H9 (cell line): ENCODE measurements around the gene UBA1. TPM values are rescaled to one million over a fixed set of nuclear protein-coding genes. Genes with fewer than 3 reads are reported as not detected.

Experiments
- DNase-seq: peaks from one replicate; pipeline ENCODE4 v3.0.0-alpha.2; 2017
- H2AFZ ChIP-seq: one replicate; pipeline ENCODE4 v1.6.1; 2013; ENCODE audit warnings: mild to moderate bottlenecking, low read length, control low read depth, moderate library complexity
- H2AK5ac ChIP-seq: 2 replicates; pipeline ENCODE4 v1.6.1; 2013; ENCODE audit warnings: low read length, control low read depth, mixed read lengths; ENCODE audit not compliant: insufficient read length
- H2BK120ac ChIP-seq: one replicate; pipeline ENCODE4 v1.6.1; 2013; ENCODE audit warnings: low read depth, mild to moderate bottlenecking, low read length, control low read depth, inconsistent platforms; ENCODE audit not compliant: poor library complexity, severe bottlenecking
- H2BK12ac ChIP-seq: 2 replicates; pipeline ENCODE4 v1.6.1; 2013; ENCODE audit warnings: low read length, control low read depth, mixed read lengths, low read depth; ENCODE audit not compliant: insufficient read length
- H2BK15ac ChIP-seq: 2 replicates; pipeline ENCODE4 v1.6.1; 2013; ENCODE audit warnings: low read depth, low read length, control low read depth
- H2BK20ac ChIP-seq: one replicate; pipeline ENCODE4 v1.6.1; 2013; ENCODE audit warnings: low read depth, mild to moderate bottlenecking, low read length, control low read depth, inconsistent platforms; ENCODE audit not compliant: poor library complexity, severe bottlenecking
- H2BK5ac ChIP-seq: 2 replicates; pipeline ENCODE4 v1.6.1; 2013; ENCODE audit warnings: low read length, control low read depth, mixed read lengths; ENCODE audit not compliant: insufficient read length
- H3K14ac ChIP-seq: 2 replicates; pipeline ENCODE4 v1.6.1; 2013; ENCODE audit warnings: low read length, control low read depth; ENCODE audit not compliant: insufficient read depth
- H3K18ac ChIP-seq: 2 replicates; pipeline ENCODE4 v1.6.1; 2013; ENCODE audit warnings: low read depth, mild to moderate bottlenecking, mixed read lengths, low read length, control low read depth; ENCODE audit not compliant: insufficient read length
- H3K23ac ChIP-seq: 2 replicates; pipeline ENCODE4 v1.6.1; 2013; ENCODE audit warnings: low read length, control low read depth, mixed read lengths, low read depth; ENCODE audit not compliant: insufficient read length
- H3K23me2 ChIP-seq: 2 replicates; pipeline ENCODE4 v1.6.1; 2013; ENCODE audit warnings: low read depth, mild to moderate bottlenecking, mixed read lengths, low read length, control low read depth; ENCODE audit not compliant: insufficient read length, poor library complexity, severe bottlenecking
- H3K27ac ChIP-seq: 2 replicates; pipeline ENCODE4 v1.5.1; 2013; ENCODE audit warnings: low read length, control low read depth, mixed read lengths, low read depth; ENCODE audit not compliant: insufficient read length
- H3K27me3 ChIP-seq: 2 replicates; pipeline ENCODE4 v1.6.1; 2013; ENCODE audit warnings: low read length, control low read depth, inconsistent platforms; ENCODE audit not compliant: insufficient read depth
- H3K4ac ChIP-seq: 2 replicates; pipeline ENCODE4 v1.6.1; 2013; ENCODE audit warnings: low read depth, mild to moderate bottlenecking, control low read depth, inconsistent platforms, low read length, moderate library complexity
- H3K4me1 ChIP-seq: 2 replicates; pipeline ENCODE4 v1.6.1; 2013; ENCODE audit warnings: low read length, control low read depth, inconsistent platforms; ENCODE audit not compliant: insufficient read depth
- H3K4me2 ChIP-seq: 2 replicates; pipeline ENCODE4 v1.6.1; 2013; ENCODE audit warnings: low read length, control low read depth, mixed read lengths; ENCODE audit not compliant: insufficient read length, insufficient read depth
- H3K56ac ChIP-seq: 2 replicates; pipeline ENCODE4 v1.6.1; 2013; ENCODE audit warnings: low read depth, mild to moderate bottlenecking, mixed read lengths, low read length, control low read depth; ENCODE audit not compliant: insufficient read length
- H3K79me1 ChIP-seq: 2 replicates; pipeline ENCODE4 v1.6.1; 2013; ENCODE audit warnings: low read depth, mild to moderate bottlenecking, moderate library complexity, low read length, control low read depth, inconsistent platforms; ENCODE audit not compliant: insufficient read depth, poor library complexity, severe bottlenecking
- H3K79me2 ChIP-seq: 2 replicates; pipeline ENCODE4 v1.6.1; 2013; ENCODE audit warnings: low read length, control low read depth, inconsistent platforms; ENCODE audit not compliant: insufficient read depth
- H3K9ac ChIP-seq: 2 replicates; pipeline ENCODE4 v1.6.1; 2013; ENCODE audit warnings: low read length, control low read depth, mixed read lengths; ENCODE audit not compliant: insufficient read length; ENCODE audit errors: extremely low read depth
- H3K9me3 ChIP-seq: one replicate; pipeline ENCODE4 v1.6.1; 2013; ENCODE audit warnings: low read depth, low read length, inconsistent platforms; ENCODE audit not compliant: control insufficient read depth
- H3T11ph ChIP-seq: one replicate; pipeline ENCODE4 v1.6.1; 2013; ENCODE audit warnings: mild to moderate bottlenecking, low read length, control low read depth, inconsistent platforms
- H4K20me1 ChIP-seq: one replicate; pipeline ENCODE4 v1.6.1; 2013; ENCODE audit not compliant: control insufficient read depth, insufficient read length, insufficient read depth
- H4K5ac ChIP-seq: 2 replicates; pipeline ENCODE4 v1.6.1; 2013; ENCODE audit warnings: low read depth, mild to moderate bottlenecking, mixed read lengths, low read length, control low read depth; ENCODE audit not compliant: insufficient read length
- H4K8ac ChIP-seq: replicated peaks from 2 replicates; pipeline ENCODE4 v1.6.1; 2013; ENCODE audit warnings: low read length, control low read depth, mixed read lengths, low read depth; ENCODE audit not compliant: insufficient read length
- H4K91ac ChIP-seq: 2 replicates; pipeline ENCODE4 v1.6.1; 2013; ENCODE audit warnings: low read depth, mild to moderate bottlenecking, moderate library complexity, mixed read lengths, low read length, control low read depth; ENCODE audit not compliant: insufficient read length
- H3K27ac Mint-ChIP-seq, 3 experiments: 2 replicates in 2 of 3; 3 replicates in 1 of 3; pipeline ENCODE4 v1.8.0; 2020 to 2021; ENCODE audit warnings: mixed read lengths in 3 of 3, mild to moderate bottlenecking in 1 of 3, moderate library complexity in 1 of 3
- H3K27me3 Mint-ChIP-seq: 2 replicates; pipeline ENCODE4 v1.8.0; 2021; ENCODE audit warnings: low read depth, mild to moderate bottlenecking, moderate library complexity, mixed read lengths
- H3K36me3 Mint-ChIP-seq, 3 experiments: 2 replicates in 2 of 3; 3 replicates in 1 of 3; pipeline ENCODE4 v1.8.0; 2020 to 2021; ENCODE audit warnings: low read depth in 3 of 3, mixed read lengths in 3 of 3; ENCODE audit not compliant: insufficient read depth in 1 of 3
- H3K4me1 Mint-ChIP-seq, 2 experiments: 2 replicates each; pipeline ENCODE4 v1.8.0; 2020; ENCODE audit warnings: mixed read lengths in 2 of 2
- H3K4me3 Mint-ChIP-seq, 2 experiments: 2 replicates in 1 of 2; 3 replicates in 1 of 2; pipeline ENCODE4 v1.8.0; 2020 to 2021; ENCODE audit warnings: mild to moderate bottlenecking in 2 of 2, mixed read lengths in 2 of 2, moderate library complexity in 1 of 2
- H3K9me3 Mint-ChIP-seq, 2 experiments: 2 replicates in 1 of 2; 3 replicates in 1 of 2; pipeline ENCODE4 v1.8.0; 2020; ENCODE audit warnings: mild to moderate bottlenecking in 2 of 2, mixed read lengths in 2 of 2, moderate library complexity in 1 of 2
- WGBS: extraction: QIAGEN DNeasy Blood & Tissue Kit; methylation state at CpG from one replicate; pipeline ENCODE4 v1.1.7; 2013; ENCODE audit warnings: missing lambda C conversion rate, low lambda C conversion rate, mixed read lengths; ENCODE audit not compliant: insufficient read length; ENCODE audit errors: extremely low coverage; 5-methylcytosine and 5-hydroxymethylcytosine counted together
- total RNA-seq: library from RNA; stranded (reverse); gene quantifications from 2 replicates; pipeline ENCODE4 v1.2.1, GENCODE V29; 2021
- TF ChIP-seq, protein P1 (sequence below): fragments of 200-600 bp; sonication (generic); conservative IDR thresholded peaks from 3 replicates; pipeline ENCODE4 v1.8.0; 2021; ENCODE audit warnings: antibody characterized with exemption, mild to moderate bottlenecking

The UBA1 gene
- total RNA-seq, 1 experiment from 2014 or later, result 427 TPM

DNA sequence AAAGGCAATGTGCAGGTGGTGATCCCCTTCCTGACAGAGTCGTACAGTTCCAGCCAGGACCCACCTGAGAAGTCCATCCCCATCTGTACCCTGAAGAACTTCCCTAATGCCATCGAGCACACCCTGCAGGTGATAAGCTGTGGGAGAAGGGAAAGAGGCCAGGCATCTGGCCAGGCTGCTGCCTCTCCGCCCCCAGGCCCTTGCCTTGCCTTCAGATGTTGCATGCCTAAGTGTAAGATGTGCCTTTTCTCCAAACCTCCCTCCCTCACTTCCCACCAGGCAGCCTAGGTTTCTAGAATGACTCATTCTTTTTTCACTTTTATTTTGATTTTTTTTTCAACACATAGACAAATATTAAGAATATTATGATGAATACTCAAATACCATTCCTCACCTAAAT, 12.7 kb downstream of the UBA1 start:
- DNase-seq, result no peak
- H3K4me1 ChIP-seq, result no peaks in the 10 kb centered on the region
- no peak overlapping the region for H2BK5ac ChIP-seq
- no peak overlapping the region for H2BK120ac ChIP-seq
- H3K79me2 ChIP-seq, result no peaks in the 10 kb centered on the region
- H2AFZ ChIP-seq, result no peak overlapping the region
- H4K5ac ChIP-seq, result no peak overlapping the region
- Mint-ChIP-seq H3K27ac (peak overlapping the region in 2 of 3 experiments; percentile 14 to 57; a peak in 2 of 7 replicates), H3K9me3 (no peaks in the 10 kb centered on the region; a peak in 1 of 5 replicates), H3K4me3 (no peak overlapping the region), H3K27me3 (no peaks in the 10 kb centered on the region), H3K4me1 (no peaks in the 10 kb centered on the region), H3K36me3 (peaks cover 84 to 100% (median 100%) of the 10 kb centered on the region in 3 experiments)
- H2BK15ac ChIP-seq, result no peak overlapping the region
- no peaks in the 10 kb centered on the region for H3K27me3 ChIP-seq
- no peak overlapping the region for H2AK5ac ChIP-seq
- TF ChIP-seq, protein P1, sequence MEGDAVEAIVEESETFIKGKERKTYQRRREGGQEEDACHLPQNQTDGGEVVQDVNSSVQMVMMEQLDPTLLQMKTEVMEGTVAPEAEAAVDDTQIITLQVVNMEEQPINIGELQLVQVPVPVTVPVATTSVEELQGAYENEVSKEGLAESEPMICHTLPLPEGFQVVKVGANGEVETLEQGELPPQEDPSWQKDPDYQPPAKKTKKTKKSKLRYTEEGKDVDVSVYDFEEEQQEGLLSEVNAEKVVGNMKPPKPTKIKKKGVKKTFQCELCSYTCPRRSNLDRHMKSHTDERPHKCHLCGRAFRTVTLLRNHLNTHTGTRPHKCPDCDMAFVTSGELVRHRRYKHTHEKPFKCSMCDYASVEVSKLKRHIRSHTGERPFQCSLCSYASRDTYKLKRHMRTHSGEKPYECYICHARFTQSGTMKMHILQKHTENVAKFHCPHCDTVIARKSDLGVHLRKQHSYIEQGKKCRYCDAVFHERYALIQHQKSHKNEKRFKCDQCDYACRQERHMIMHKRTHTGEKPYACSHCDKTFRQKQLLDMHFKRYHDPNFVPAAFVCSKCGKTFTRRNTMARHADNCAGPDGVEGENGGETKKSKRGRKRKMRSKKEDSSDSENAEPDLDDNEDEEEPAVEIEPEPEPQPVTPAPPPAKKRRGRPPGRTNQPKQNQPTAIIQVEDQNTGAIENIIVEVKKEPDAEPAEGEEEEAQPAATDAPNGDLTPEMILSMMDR, result no peak
- H3K4me2 ChIP-seq, result no peak overlapping the region
- no peak overlapping the region for H4K91ac ChIP-seq
- no peak overlapping the region for H3K27ac ChIP-seq
- no peak overlapping the region for H3K14ac ChIP-seq
- H3K79me1 ChIP-seq, result no peaks in the 10 kb centered on the region
- no peak overlapping the region for H3T11ph ChIP-seq
- H4K20me1 ChIP-seq, result no peaks in the 10 kb centered on the region
- H3K9ac ChIP-seq, result no peak overlapping the region
- no peak overlapping the region for H2BK12ac ChIP-seq
- H3K4ac ChIP-seq, result no peak overlapping the region
- no peaks in the 10 kb centered on the region for H3K23me2 ChIP-seq
- H3K23ac ChIP-seq, result no peak overlapping the region
- H2BK20ac ChIP-seq, result no peak overlapping the region
- H3K56ac ChIP-seq, result no peak overlapping the region
- no CpG with 5 or more reads among the region's 3 CpGs for WGBS
- no peak overlapping the region for H3K18ac ChIP-seq
- H4K8ac ChIP-seq, result peak overlapping the region; percentile 33
- no peaks in the 10 kb centered on the region for H3K9me3 ChIP-seq
